H1 (cell line): ENCODE results near the gene IL6ST. TPM values are rescaled to one million over a fixed set of nuclear protein-coding genes. Genes with fewer than 3 reads are reported as not detected.
"Not testable (repeated sequence)": the region's sequence is repeated elsewhere in the genome, so short reads cannot be mapped to it uniquely, and the experiment has no call there.

Experiments
- CTCF ChIA-PET: fragments of 300-600 bp; sonication (Branson Sonifier 250); formaldehyde crosslinking; loops from one replicate; lab custom pipeline; 2021; ENCODE audit not compliant: partially characterized antibody; lab: Charles Lee
- POLR2A ChIA-PET: fragments of 300-600 bp; sonication (Branson Sonifier 250); formaldehyde crosslinking; loops from one replicate; lab custom pipeline; 2021; ENCODE audit warnings: inconsistent platforms; ENCODE audit not compliant: partially characterized antibody; lab: Charles Lee
- DNase-seq, 2 experiments: peaks; one replicate each; pipeline versions ENCODE4 v3.0.0 to v3.0.0-alpha.2; 2010 to 2022; ENCODE audit warnings: low spot score in 2 of 2, low read depth in 1 of 2, mixed read lengths in 1 of 2
- FAIRE-seq: peaks from 2 replicates; lab custom pipeline; 2011; peaks lifted over from hg19 to GRCh38; lab: Jason Lieb, UNC
- H2AFZ ChIP-seq: 2 replicates; pipeline ENCODE4 v1.8.1; 2012; ENCODE audit warnings: low read length, inconsistent platforms
- H2AK5ac ChIP-seq: 2 replicates; pipeline ENCODE4 v1.6.1; 2013; ENCODE audit warnings: low read depth, low read length
- H2BK120ac ChIP-seq: replicated peaks from 2 replicates; pipeline ENCODE3; 2013; ENCODE audit warnings: low read depth, low read length, inconsistent platforms
- H2BK12ac ChIP-seq: 2 replicates; pipeline ENCODE4 v1.6.1; 2013; ENCODE audit warnings: low read depth, low read length
- H2BK15ac ChIP-seq: 2 replicates; pipeline ENCODE4 v1.6.1; 2013; ENCODE audit warnings: low read length
- H2BK20ac ChIP-seq: 2 replicates; pipeline ENCODE4 v1.6.1; 2013; ENCODE audit warnings: low read length
- H2BK5ac ChIP-seq: 2 replicates; pipeline ENCODE4 v1.6.1; 2013; ENCODE audit warnings: low read depth, low read length
- H3K14ac ChIP-seq: 2 replicates; pipeline ENCODE4 v1.6.1; 2013; ENCODE audit warnings: inconsistent platforms; ENCODE audit not compliant: insufficient read length
- H3K18ac ChIP-seq: 2 replicates; pipeline ENCODE4 v1.6.1; 2013; ENCODE audit warnings: low read length; ENCODE audit errors: extremely low read depth
- H3K23ac ChIP-seq: 2 replicates; pipeline ENCODE4 v1.6.1; 2013; ENCODE audit warnings: inconsistent platforms; ENCODE audit not compliant: insufficient read length
- H3K23me2 ChIP-seq: 2 replicates; pipeline ENCODE4 v1.6.1; 2013; ENCODE audit warnings: low read depth, low read length
- H3K27ac ChIP-seq: 2 replicates; pipeline ENCODE4 v1.6.1; 2011; ENCODE audit warnings: low read depth, low read length, inconsistent platforms
- H3K27me3 ChIP-seq, 4 experiments: replicated peaks in 1 of 4; 1 replicate in 1 of 4; 2 replicates in 3 of 4; pipeline versions ENCODE4 v1.6.1 to v1.8.1; 2011 to 2013; ENCODE audit warnings: low read length in 3 of 4, mild to moderate bottlenecking in 3 of 4, inconsistent platforms in 2 of 4, mixed read lengths in 2 of 4, moderate library complexity in 1 of 4; ENCODE audit not compliant: control insufficient read depth in 3 of 4, insufficient read depth in 3 of 4; ENCODE audit errors: extremely low read depth in 1 of 4
- H3K36me3 ChIP-seq, 4 experiments: 2 replicates each; pipeline versions ENCODE4 v1.6.1 to v1.8.1; 2011 to 2013; ENCODE audit warnings: mild to moderate bottlenecking in 4 of 4, low read length in 3 of 4, moderate library complexity in 2 of 4, control low read depth in 1 of 4, inconsistent platforms in 1 of 4; ENCODE audit not compliant: insufficient read depth in 4 of 4, control insufficient read depth in 2 of 4
- H3K4ac ChIP-seq: replicated peaks from 2 replicates; pipeline ENCODE3; 2013; ENCODE audit warnings: low read length, low read depth, mixed read lengths, inconsistent platforms; ENCODE audit not compliant: insufficient read length
- H3K4me1 ChIP-seq, 4 experiments: replicated peaks in 1 of 4; 1 replicate in 1 of 4; 2 replicates in 3 of 4; pipeline versions ENCODE4 v1.6.1 to v1.8.1; 2011 to 2013; ENCODE audit warnings: low read length in 3 of 4, inconsistent platforms in 2 of 4, mixed read lengths in 1 of 4; ENCODE audit not compliant: insufficient read depth in 4 of 4, control insufficient read depth in 3 of 4
- H3K4me2 ChIP-seq, 2 experiments: 2 replicates each; pipeline versions ENCODE4 v1.6.1 to v1.8.1; 2011 to 2013; ENCODE audit warnings: low read depth in 2 of 2, low read length in 2 of 2, control low read depth in 1 of 2, inconsistent platforms in 1 of 2, mild to moderate bottlenecking in 1 of 2; ENCODE audit not compliant: insufficient read depth in 1 of 2
- H3K4me3 ChIP-seq, 4 experiments: fragments of 200-600, 300-600 bp in 1 of 4; sonication (generic), shearing (Covaris generic), sonication (Bioruptor Twin) in 1 of 4; 2 replicates each; pipeline versions ENCODE4 v1.5.1 to v1.8.1; 2011 to 2016; ENCODE audit warnings: low read length in 4 of 4, low read depth in 3 of 4, control low read depth in 2 of 4, inconsistent platforms in 2 of 4, mild to moderate bottlenecking in 2 of 4, mixed read lengths in 1 of 4, moderate library complexity in 1 of 4; ENCODE audit not compliant: insufficient read depth in 2 of 4; ENCODE audit errors: extremely low read depth in 1 of 4
- H3K56ac ChIP-seq: replicated peaks from 2 replicates; pipeline ENCODE3; 2013; ENCODE audit warnings: low read depth, mild to moderate bottlenecking, mixed read lengths, low read length, inconsistent platforms; ENCODE audit not compliant: insufficient read length
- H3K79me1 ChIP-seq: 2 replicates; pipeline ENCODE4 v1.6.1; 2013; ENCODE audit warnings: low read depth, low read length, control low read depth
- H3K79me2 ChIP-seq, 2 experiments: 2 replicates each; pipeline versions ENCODE4 v1.6.1 to v1.8.1; 2012 to 2013; ENCODE audit warnings: low read length in 2 of 2, mild to moderate bottlenecking in 2 of 2, inconsistent platforms in 1 of 2; ENCODE audit not compliant: insufficient read depth in 2 of 2, control insufficient read depth in 1 of 2
- H3K9ac ChIP-seq, 4 experiments: replicated peaks in 1 of 4; 1 replicate in 1 of 4; 2 replicates in 3 of 4; pipeline versions ENCODE4 v1.6.1 to v1.8.1; 2011 to 2013; ENCODE audit warnings: low read depth in 3 of 4, low read length in 3 of 4, control low read depth in 2 of 4, mild to moderate bottlenecking in 2 of 4, moderate library complexity in 2 of 4, inconsistent platforms in 1 of 4; ENCODE audit errors: extremely low read depth in 1 of 4
- H3K9me3 ChIP-seq, 2 experiments: 2 replicates each; pipeline versions ENCODE4 v1.6.1 to v1.8.1; 2012 to 2013; ENCODE audit warnings: mild to moderate bottlenecking in 2 of 2, moderate library complexity in 2 of 2, control low read depth in 1 of 2, inconsistent platforms in 1 of 2, low read depth in 1 of 2, low read length in 1 of 2, mixed read lengths in 1 of 2; ENCODE audit not compliant: insufficient read depth in 2 of 2
- H4K20me1 ChIP-seq, 2 experiments: replicated peaks in 1 of 2; 2 replicates each; pipeline versions ENCODE3 to v1.8.1; 2011 to 2013; ENCODE audit warnings: inconsistent platforms in 2 of 2, low read length in 2 of 2, mild to moderate bottlenecking in 1 of 2; ENCODE audit not compliant: insufficient read depth in 2 of 2, control insufficient read depth in 1 of 2
- H4K5ac ChIP-seq: 2 replicates; pipeline ENCODE4 v1.6.1; 2013; ENCODE audit warnings: low read length, low read depth, mixed read lengths, inconsistent platforms; ENCODE audit not compliant: insufficient read length
- H4K8ac ChIP-seq: 2 replicates; pipeline ENCODE4 v1.8.0; 2013; ENCODE audit warnings: mild to moderate bottlenecking, moderate library complexity, low read length, inconsistent platforms; ENCODE audit not compliant: insufficient read depth; ENCODE audit errors: extremely low read depth
- H4K91ac ChIP-seq: replicated peaks from 2 replicates; pipeline ENCODE3; 2013; ENCODE audit warnings: low read length, mixed read lengths, inconsistent platforms; ENCODE audit not compliant: insufficient read length
- GABPA ChIP-seq: IDR thresholded peaks from 2 replicates; pipeline ENCODE4 v1.6.1; 2011; ENCODE audit warnings: mild to moderate bottlenecking, low read length, moderate library complexity, borderline replicate concordance; ENCODE audit not compliant: insufficient read depth
- POLR2A ChIP-seq, 2 experiments: IDR thresholded peaks; 1 replicate in 1 of 2; 2 replicates in 1 of 2; pipeline ENCODE4 v1.6.1; 2011; ENCODE audit warnings: low read depth in 2 of 2, low read length in 2 of 2, mild to moderate bottlenecking in 2 of 2; ENCODE audit errors: control extremely low read depth in 1 of 2
- SAP30 ChIP-seq: fragments of 300-600 bp; sonication (generic); IDR thresholded peaks from 2 replicates; pipeline ENCODE4 v1.7.1; 2012; ENCODE audit warnings: low read length, moderate library complexity, mild to moderate bottlenecking, inconsistent platforms; ENCODE audit not compliant: insufficient read depth, insufficient replicate concordance
- WGBS, 2 experiments: shearing (Covaris generic) in 1 of 2; methylation state at CpG; one replicate each; pipeline versions ENCODE4 v1.1.6 to v1.1.7; 2013 to 2015; ENCODE audit warnings: low lambda C conversion rate in 2 of 2, mixed read lengths in 2 of 2, inconsistent platforms in 1 of 2, low coverage in 1 of 2, missing lambda C conversion rate in 1 of 2; ENCODE audit not compliant: insufficient replicate concordance in 2 of 2, insufficient coverage in 1 of 2, insufficient read length in 1 of 2; ENCODE audit errors: extremely low coverage in 1 of 2, missing lambda C conversion rate in 1 of 2; 5-methylcytosine and 5-hydroxymethylcytosine counted together
- polyA plus RNA-seq, 7 experiments: library from polyadenylated mRNA; depleted of rRNA in 3 of 7; stranded (reverse) in 5 of 7; unstranded in 2 of 7; fragments of >200 nt in 5 of 7; fragments of 200-250 nt in 2 of 7; gene quantifications; 1 replicate in 5 of 7; 2 replicates in 1 of 7; 4 replicates in 1 of 7; pipeline versions ENCODE4 v1.2.1 to v1.2.3, GENCODE V29; 2011 to 2013; ENCODE audit warnings: missing spikeins in 2 of 7, mixed read lengths in 2 of 7
- total RNA-seq: library from RNA; stranded (reverse); fragmentation: NEBNext Ultra II Directional; extraction: Animal tissue kit (Norgen Biotek cat#: 25700); gene quantifications from 2 replicates; pipeline ENCODE4 v1.2.1, GENCODE V29; 2021

Gene IL6ST
- total and polyA plus RNA-seq, 2 of the 8 experiments (the other 6 are each of a cell fraction or from before 2014, with no cell fraction given): 1.4 to 11.1 TPM

DNA sequence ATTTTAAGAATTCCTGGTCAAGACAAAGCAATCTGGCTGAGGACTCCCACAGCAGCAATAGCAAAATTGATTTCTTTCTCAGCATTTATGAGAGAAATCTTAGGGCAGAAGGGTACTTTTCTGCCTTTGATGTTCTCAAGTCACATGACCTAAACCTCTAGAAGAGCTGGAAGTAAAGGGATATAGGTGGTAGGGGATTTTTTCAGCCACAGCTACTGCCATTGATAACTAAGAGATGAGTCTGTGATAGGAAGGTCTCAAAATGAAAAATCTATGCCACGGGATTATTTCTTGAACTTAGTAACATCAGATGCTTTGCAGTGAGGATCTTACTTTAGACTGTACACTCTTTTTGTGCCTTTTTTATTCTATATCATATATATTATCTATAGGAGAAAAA, 35.6 kb downstream of the IL6ST start:
- no peaks in the 10 kb centered on the region for H4K20me1 ChIP-seq
- FAIRE-seq: no peak

DNA sequence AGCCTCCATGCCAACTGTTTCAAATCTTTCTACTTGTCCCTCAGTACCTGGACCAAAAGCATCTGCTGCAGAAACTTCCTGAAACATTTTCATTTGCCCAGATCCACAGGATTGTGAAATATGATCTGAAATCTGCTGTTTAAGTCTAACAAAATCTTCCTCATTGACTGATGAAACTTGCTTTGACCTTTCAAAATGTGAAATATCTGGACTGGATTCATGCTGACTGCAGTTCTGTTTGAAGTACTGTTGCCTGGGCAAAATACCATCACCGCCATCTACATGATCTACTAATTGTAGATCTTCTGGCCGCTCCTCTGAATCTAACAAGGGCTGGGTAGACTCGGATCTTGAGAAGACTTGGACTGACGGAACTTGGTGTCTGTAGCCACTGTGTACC, 53.6 kb downstream of the IL6ST start:
- H3K27me3 ChIP-seq, H3K4me1 ChIP-seq, H2BK12ac ChIP-seq, H4K20me1 ChIP-seq, H3K36me3 ChIP-seq, H2BK20ac ChIP-seq, POLR2A ChIA-PET, H2AFZ ChIP-seq, H3K23me2 ChIP-seq, CTCF ChIA-PET, H4K91ac ChIP-seq, H3K27ac ChIP-seq, H4K8ac ChIP-seq, H2AK5ac ChIP-seq, H3K9me3 ChIP-seq, H3K79me2 ChIP-seq, H3K23ac ChIP-seq, H3K9ac ChIP-seq, H3K4me3 ChIP-seq, H3K14ac ChIP-seq, DNase-seq, H3K79me1 ChIP-seq, H3K4ac ChIP-seq, H3K18ac ChIP-seq, H3K56ac ChIP-seq, H4K5ac ChIP-seq, H2BK5ac ChIP-seq, H3K4me2 ChIP-seq, FAIRE-seq, H2BK15ac ChIP-seq, H2BK120ac ChIP-seq: not testable (repeated sequence)
- 82% methylated on average over 4 of the region's 4 CpGs; no CpG with 5 or more reads in 1 of the 2 experiments for WGBS, 2 experiments

More for the DNA sequence above, 35.6 kb downstream of the IL6ST start:
- no peak overlapping the region for H3K23ac ChIP-seq
- H2AFZ ChIP-seq: no peak overlapping the region
- H3K18ac ChIP-seq: no peak overlapping the region
- H2BK5ac ChIP-seq: no peak overlapping the region
- H3K27me3 ChIP-seq: no peaks in the 10 kb centered on the region
- no peak overlapping the region for H2AK5ac ChIP-seq
- CTCF ChIA-PET: no interaction called here
- TF ChIP-seq POLR2A (IDR thresholded peaks at IDR 0.05; ENCODE audit: control extremely low read depth in 1 of 2, low read depth in 2 of 2, low read length in 2 of 2) (no peak), SAP30 (no peak), GABPA (no peak)
- TF ChIP-seq, all 59 proteins: peak for 0
- Histone ChIP-seq H2BK20ac (no peak overlapping the region), H4K8ac (no peak overlapping the region), H3K79me2 (no peaks in the 10 kb centered on the region), H3K27ac (no peak overlapping the region), H3K79me1 (no peaks in the 10 kb centered on the region), H3K14ac (no peak overlapping the region), H3K4me2 (no peak overlapping the region), H4K5ac (no peak overlapping the region), H3K9me3 (no peaks in the 10 kb centered on the region), H3K4ac (no peak overlapping the region), H2BK120ac (no peak overlapping the region), H3K9ac (no peak overlapping the region), H4K91ac (no peak overlapping the region), H2BK15ac (no peak overlapping the region), H3K56ac (no peak overlapping the region), H3K36me3 (peaks cover 0 to 3% (median 0%) of the 10 kb centered on the region in 4 experiments; a peak in 1 of 8 replicates), H3K4me1 (no peaks in the 10 kb centered on the region), H2BK12ac (no peak overlapping the region), H3K23me2 (no peaks in the 10 kb centered on the region), H3K4me3 (no peak overlapping the region)
- POLR2A ChIA-PET: no interaction called here
- 95% methylated on average over 1 of the region's 1 CpG; no CpG with 5 or more reads in 1 of the 2 experiments for WGBS, 2 experiments
- DNase-seq: no peak
